Liver (tissue), 9 donors: ENCODE results near the gene CLASRP. TPM values are rescaled to one million over a fixed set of nuclear protein-coding genes. Genes with fewer than 3 reads are reported as not detected.
A peak's percentile ranks its signal among the peaks of the same experiment; 100 is the strongest.

Source experiments
- DNase-seq: peaks from one replicate; pipeline ENCODE4 v3.0.0-alpha.2; 2017; ENCODE audit warnings: low spot score
- H3K27ac ChIP-seq, 2 donors: one replicate each; pipeline ENCODE4 v1.7.0; 2013; ENCODE audit warnings: inconsistent platforms in 2 of 2, low read length in 2 of 2, control low read depth in 1 of 2, low read depth in 1 of 2, mild to moderate bottlenecking in 1 of 2
- H3K27me3 ChIP-seq, 4 donors: one replicate each; pipeline versions ENCODE4 v1.6.1 to v1.7.0; 2013; ENCODE audit warnings: low read length in 3 of 4, inconsistent platforms in 1 of 4, mild to moderate bottlenecking in 1 of 4, moderate library complexity in 1 of 4; ENCODE audit not compliant: control insufficient read depth in 4 of 4, insufficient read depth in 4 of 4
- H3K36me3 ChIP-seq, 4 donors: one replicate each; pipeline versions ENCODE4 v1.6.1 to v1.7.0; 2013; ENCODE audit warnings: low read length in 3 of 4, mild to moderate bottlenecking in 3 of 4, low read depth in 1 of 4, moderate library complexity in 1 of 4; ENCODE audit not compliant: control insufficient read depth in 4 of 4, insufficient read depth in 3 of 4
- H3K4me1 ChIP-seq, 4 donors: one replicate each; pipeline versions ENCODE4 v1.6.1 to v1.7.0; 2013; ENCODE audit warnings: low read length in 3 of 4, mild to moderate bottlenecking in 3 of 4, moderate library complexity in 1 of 4; ENCODE audit not compliant: control insufficient read depth in 4 of 4, insufficient read depth in 4 of 4
- H3K4me3 ChIP-seq, 3 donors: one replicate each; pipeline versions ENCODE4 v1.6.1 to v1.7.0; 2013; ENCODE audit warnings: low read length in 3 of 3, control low read depth in 1 of 3, low read depth in 1 of 3, mild to moderate bottlenecking in 1 of 3
- H3K9ac ChIP-seq, 2 donors: one replicate each; pipeline ENCODE4 v1.7.0; 2013; ENCODE audit warnings: low read length in 2 of 2, mild to moderate bottlenecking in 2 of 2, moderate library complexity in 2 of 2, control low read depth in 1 of 2, low read depth in 1 of 2
- H3K9me3 ChIP-seq, 4 donors: one replicate each; pipeline versions ENCODE4 v1.6.1 to v1.7.0; 2013; ENCODE audit warnings: low read length in 3 of 4; ENCODE audit not compliant: control insufficient read depth in 4 of 4
- CTCF ChIP-seq: fragments of 150-350 bp; IDR thresholded peaks from 2 replicates; pipeline ENCODE4 v1.5.1; 2017; ENCODE audit warnings: improper control_type of control experiment, low read depth, low read length; ENCODE audit not compliant: missing input control
- FOXA1 ChIP-seq: IDR thresholded peaks from 2 replicates; pipeline ENCODE4 v1.6.1; 2016; ENCODE audit warnings: antibody characterized with exemption
- GABPA ChIP-seq, 2 donors: IDR thresholded peaks in 1 of 2; conservative IDR thresholded peaks in 1 of 2; 2 replicates each; pipeline ENCODE4 v1.6.1; 2016; ENCODE audit warnings: antibody characterized with exemption in 2 of 2, mild to moderate bottlenecking in 1 of 2, moderate library complexity in 1 of 2
- HNF4A ChIP-seq, 2 donors: conservative IDR thresholded peaks; 2 replicates each; pipeline ENCODE4 v1.6.1; 2016; ENCODE audit warnings: antibody characterized with exemption in 2 of 2, mild to moderate bottlenecking in 2 of 2
- JUND ChIP-seq, 2 donors: IDR thresholded peaks; 2 replicates each; pipeline ENCODE4 v1.6.1; 2016; ENCODE audit warnings: antibody characterized with exemption in 2 of 2
- RAD21 ChIP-seq, 2 donors: IDR thresholded peaks; 2 replicates each; pipeline ENCODE4 v1.6.1; 2016; ENCODE audit warnings: antibody characterized with exemption in 2 of 2, mild to moderate bottlenecking in 2 of 2
- REST ChIP-seq: IDR thresholded peaks from 2 replicates; pipeline ENCODE4 v1.6.1; 2016; ENCODE audit warnings: antibody characterized with exemption, mild to moderate bottlenecking
- RXRA ChIP-seq, 2 donors: IDR thresholded peaks; 2 replicates each; pipeline ENCODE4 v1.6.1; 2017 to 2018; ENCODE audit warnings: antibody characterized with exemption in 2 of 2, mild to moderate bottlenecking in 1 of 2
- ZBTB33 ChIP-seq: IDR thresholded peaks from 2 replicates; pipeline ENCODE4 v1.6.1; 2016; ENCODE audit warnings: antibody characterized with exemption
- WGBS: extraction: QIAGEN DNeasy Blood & Tissue Kit; methylation state at CpG from one replicate; pipeline ENCODE4 v1.1.7; 2013; 5-methylcytosine and 5-hydroxymethylcytosine counted together
- polyA plus RNA-seq, 2 donors: library from polyadenylated mRNA; stranded (reverse) in 1 of 2; unstranded in 1 of 2; fragments of 200-250 nt in 1 of 2; fragments of >200 nt in 1 of 2; fragmentation: Nextera tagmentation in 1 of 2; extraction: Ambion mirVana in 1 of 2; gene quantifications; one replicate each; pipeline versions ENCODE4 v1.2.1 to v1.2.3, GENCODE V29; 2013 to 2015
- total RNA-seq, 2 donors: library from RNA; depleted of rRNA; stranded (reverse); fragments of >200 nt; gene quantifications; one replicate each; pipeline ENCODE4 v1.2.3, GENCODE V29; 2014
- donor health status: healthy.
- donor health status: healthy.
- donor health status: healthy.
- donor health status: healthy.
- donor health status: healthy.

The CLASRP gene
- total and polyA plus RNA-seq, 4 donors: 9.0 to 44.3 (median 12.8) TPM

GRCh38 chr19:45011959-45012358, 26.9 kb upstream of the CLASRP start:
- no peak overlapping the region for H3K4me3 ChIP-seq
- no peak overlapping the region for H3K27ac ChIP-seq
- no peak for TF ChIP-seq ZBTB33
- no peaks in the 10 kb centered on the region for H3K9me3 ChIP-seq
- WGBS: 97% methylated on average over 42 of the region's 42 CpGs
- H3K27me3 ChIP-seq: no peaks in the 10 kb centered on the region
- peaks cover 0 to 4% (median 1%) of the 10 kb centered on the region in 4 donors for H3K4me1 ChIP-seq
- H3K9ac ChIP-seq: no peak overlapping the region
- H3K36me3 ChIP-seq: peaks cover 0 to 13% (median 3%) of the 10 kb centered on the region in 4 donors
- no peak for DNase-seq

GRCh38 chr19:45016388-45017314, 22.2 kb upstream of the CLASRP start:
- TF ChIP-seq RXRA (IDR thresholded peaks at IDR 0.05): peak; percentile 26 to 47
- TF ChIP-seq ZBTB33: no peak
- peak in 1 of 2 donors; percentile 44 for TF ChIP-seq JUND (IDR thresholded peaks at IDR 0.05)
- TF ChIP-seq GABPA (IDR thresholded peaks at IDR 0.05 in 1 of 2, conservative IDR thresholded peaks at IDR 0.05 in 1 of 2): no peak
- TF ChIP-seq REST: no peak
- peak; percentile 36 to 55 for TF ChIP-seq HNF4A (conservative IDR thresholded peaks at IDR 0.05)
- peak; percentile 83 for TF ChIP-seq CTCF
- peak; percentile 95 to 97 for TF ChIP-seq RAD21 (IDR thresholded peaks at IDR 0.05)
- no peak for TF ChIP-seq FOXA1
- Histone ChIP-seq H3K27me3 (no peaks in the 10 kb centered on the region), H3K4me3 (no peak overlapping the region), H3K9me3 (no peaks in the 10 kb centered on the region), H3K27ac (no peak overlapping the region), H3K36me3 (peaks cover 0 to 7% (median 3%) of the 10 kb centered on the region in 4 donors), H3K9ac (no peak overlapping the region), H3K4me1 (peaks cover 0 to 8% (median 3%) of the 10 kb centered on the region in 4 donors)
- peak; percentile 82 for DNase-seq
- 59% methylated on average over 13 of the region's 13 CpGs for WGBS
